GM19452 (cell line): Measurements from ENCODE around the gene SYNM.

Source experiments
- ATAC-seq: cut with Tn5 transposase; IDR thresholded peaks from one replicate; pipeline ENCODE4 v1.9.1; 2021; ENCODE audit not compliant: unreplicated experiment

Gene SYNM

DNA sequence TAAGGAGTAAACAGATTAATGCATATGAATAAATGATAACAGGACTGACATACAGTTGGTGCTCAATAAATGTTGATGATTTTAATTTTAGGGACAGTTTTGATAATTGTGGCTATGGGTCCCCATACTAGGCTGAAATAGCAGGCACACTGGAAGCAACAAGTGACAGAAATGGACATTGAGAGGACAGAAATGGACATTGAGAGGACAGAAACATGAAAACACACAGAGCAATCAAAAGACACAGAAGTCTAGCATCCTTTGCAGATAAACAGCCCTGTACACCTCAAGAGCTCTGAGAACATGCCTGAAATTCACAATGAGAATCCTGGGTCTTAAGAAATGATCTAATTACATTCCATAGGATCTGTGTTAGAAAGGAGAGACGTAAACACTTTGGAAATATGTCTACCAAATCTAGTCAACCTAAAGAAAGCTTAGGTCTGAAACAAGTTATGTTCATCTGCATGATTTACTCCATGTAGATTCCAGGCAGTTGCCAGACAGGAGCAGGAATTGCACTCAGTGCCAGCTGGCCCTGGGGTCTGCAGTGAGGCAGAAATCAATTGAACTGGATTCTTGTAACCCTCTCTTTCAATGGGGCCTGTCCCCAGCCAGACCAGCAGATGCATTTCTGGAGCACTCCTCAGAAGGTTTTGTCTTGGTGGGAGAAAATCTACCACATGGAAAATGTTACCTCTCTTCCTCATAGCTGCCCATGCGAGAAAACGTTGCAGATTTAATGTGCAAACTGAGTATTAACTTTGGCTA lies 60.3 kb downstream of the SYNM start:
- ATAC-seq = no peak

DNA sequence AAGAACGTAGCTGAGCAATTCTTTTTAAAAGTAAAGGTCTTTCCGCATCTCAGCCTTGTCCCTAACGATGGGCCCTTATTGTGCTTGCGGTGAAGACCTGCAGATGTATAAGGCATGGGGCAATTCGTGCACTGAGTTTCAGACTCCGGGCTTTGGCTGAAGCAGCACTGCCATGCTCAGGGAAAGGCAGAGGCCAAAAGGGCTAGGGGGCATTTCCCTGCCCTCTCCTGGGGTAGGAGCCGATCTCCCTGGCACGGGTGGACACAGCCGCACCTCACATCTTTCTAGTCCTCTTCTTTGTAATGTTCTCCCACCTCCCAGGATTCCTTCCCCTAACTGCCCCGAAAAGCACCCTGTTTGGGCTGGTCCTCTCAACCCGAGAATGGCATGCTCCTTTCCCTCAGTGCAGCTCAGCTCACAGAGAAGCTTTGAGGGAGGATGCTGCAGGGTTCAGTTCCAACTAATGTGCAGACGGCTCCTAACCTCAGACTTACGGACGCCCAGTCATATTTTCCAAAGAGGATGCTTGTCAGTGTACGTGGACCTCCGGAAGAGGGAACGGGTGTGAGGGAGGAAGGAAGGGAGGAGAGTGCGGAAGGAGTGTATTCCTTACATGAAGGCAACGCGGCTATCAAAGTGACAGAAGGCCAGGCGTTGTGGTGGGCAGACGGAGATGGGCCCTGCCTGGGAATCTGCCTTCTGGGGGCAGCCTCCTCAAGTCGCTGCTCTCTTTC lies 61.2 kb downstream of the SYNM start:
- no peak for ATAC-seq

DNA sequence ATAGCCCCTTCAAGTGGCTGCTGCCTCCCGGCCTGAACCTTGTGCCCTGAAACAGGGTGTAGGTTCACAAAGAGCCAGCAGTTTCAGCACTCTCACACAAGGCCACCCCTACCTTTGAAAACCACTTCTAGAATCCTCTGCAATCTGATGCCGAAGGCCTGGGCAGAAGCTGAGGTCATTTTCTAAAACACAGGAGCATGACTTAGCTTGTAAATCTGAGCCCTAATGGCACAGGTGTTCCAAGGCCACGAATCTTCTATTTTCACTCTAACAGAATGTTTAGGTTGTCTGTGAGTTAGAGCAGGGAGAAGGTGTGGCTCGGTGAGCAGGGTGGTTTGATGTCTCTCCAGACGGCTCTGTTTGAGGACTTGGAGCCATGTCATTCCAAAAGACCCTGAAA lies 62.3 kb downstream of the SYNM start:
- no peak for ATAC-seq

DNA sequence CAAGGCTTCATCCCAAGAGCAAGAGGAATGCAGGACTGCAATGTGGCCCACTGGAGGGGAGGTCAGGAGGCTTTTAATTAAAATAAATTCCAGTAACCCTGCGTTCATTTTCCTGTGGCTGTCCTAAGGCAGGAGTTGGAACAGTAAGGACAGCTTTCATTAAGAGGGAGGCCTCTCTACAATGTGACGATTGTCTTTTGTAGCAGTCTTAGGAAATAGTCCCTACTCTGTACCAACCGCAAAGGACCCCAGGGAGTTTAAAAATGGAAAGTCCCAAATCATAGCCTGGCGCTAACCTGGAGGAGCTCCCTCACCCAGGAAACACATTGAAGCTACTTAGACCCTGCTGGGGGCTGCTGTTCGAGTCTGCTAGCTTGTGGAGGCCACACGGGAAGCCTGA lies 62.8 kb downstream of the SYNM start:
- no peak for ATAC-seq

DNA sequence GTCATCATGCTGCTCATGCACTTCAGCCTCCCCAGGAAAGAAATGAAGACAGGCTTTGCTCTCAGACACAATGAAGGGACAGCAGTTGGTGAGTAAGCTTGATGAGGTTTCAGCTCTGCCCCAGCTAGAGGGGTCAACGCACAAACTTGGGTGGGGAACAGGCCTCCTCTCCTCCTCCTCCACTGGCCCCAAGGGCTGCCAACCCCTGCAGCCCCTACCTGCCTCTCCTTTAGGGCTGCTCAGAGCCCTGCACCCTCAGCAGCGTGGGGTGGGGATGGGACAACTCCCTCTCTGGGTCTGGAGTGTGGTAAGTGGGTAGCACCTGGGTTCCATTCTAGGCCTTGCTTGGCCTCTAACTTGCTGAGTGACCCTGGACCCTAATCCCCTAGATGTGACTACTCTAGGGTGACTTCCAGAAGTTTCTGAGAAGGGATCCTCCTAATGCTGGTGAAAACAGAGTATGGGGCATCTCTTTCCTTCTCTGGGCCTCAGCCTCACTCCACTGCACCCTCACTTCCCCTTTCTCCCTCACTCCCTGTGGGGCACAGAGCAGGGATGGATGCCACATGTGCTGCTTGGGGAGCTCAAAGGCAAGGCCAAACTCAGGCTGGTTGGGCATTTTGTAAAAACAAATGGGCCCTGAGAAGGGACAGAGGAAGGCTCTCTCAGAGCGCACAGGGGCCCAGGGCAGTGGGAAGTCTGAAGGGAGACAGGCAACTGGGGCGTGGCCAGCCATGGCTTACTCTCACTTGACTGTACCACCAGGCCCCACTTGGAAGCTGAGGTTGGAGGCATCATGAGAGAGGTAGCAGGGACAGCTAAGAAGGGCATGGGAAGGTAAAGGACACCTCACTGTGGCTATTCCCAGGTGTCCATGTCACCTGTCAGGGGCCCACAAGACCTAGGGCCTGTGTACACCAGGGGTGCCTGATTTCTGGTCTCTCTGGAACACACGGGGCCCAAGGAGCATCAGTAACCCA lies 64.0 kb downstream of the SYNM start:
- ATAC-seq = no peak

DNA sequence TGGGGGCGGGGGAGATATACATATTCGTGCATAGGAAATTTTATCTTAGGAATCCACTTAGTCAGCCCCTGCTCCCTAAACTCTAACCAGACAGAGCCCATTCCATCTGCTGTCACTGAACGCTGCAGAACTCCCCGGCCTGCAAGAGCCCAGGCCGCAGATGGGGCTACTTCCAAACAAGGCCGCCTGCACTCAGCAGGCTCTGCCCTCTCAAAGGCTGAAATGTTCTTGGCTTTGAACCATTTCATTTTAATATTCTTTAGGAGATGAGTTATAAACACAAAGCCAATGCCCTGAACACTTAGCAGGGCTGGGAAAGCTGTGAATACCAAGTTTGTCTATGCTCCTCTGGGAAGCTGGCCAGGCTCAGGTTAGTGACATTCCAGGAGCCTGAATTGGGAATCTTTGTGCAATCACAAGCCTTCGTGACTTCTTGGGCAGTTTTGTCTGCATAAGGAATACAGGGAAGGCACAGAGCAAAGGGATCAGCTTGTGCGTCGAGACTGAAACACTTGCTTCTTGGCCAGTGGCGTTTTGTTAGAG lies 65.0 kb downstream of the SYNM start:
- no peak for ATAC-seq

DNA sequence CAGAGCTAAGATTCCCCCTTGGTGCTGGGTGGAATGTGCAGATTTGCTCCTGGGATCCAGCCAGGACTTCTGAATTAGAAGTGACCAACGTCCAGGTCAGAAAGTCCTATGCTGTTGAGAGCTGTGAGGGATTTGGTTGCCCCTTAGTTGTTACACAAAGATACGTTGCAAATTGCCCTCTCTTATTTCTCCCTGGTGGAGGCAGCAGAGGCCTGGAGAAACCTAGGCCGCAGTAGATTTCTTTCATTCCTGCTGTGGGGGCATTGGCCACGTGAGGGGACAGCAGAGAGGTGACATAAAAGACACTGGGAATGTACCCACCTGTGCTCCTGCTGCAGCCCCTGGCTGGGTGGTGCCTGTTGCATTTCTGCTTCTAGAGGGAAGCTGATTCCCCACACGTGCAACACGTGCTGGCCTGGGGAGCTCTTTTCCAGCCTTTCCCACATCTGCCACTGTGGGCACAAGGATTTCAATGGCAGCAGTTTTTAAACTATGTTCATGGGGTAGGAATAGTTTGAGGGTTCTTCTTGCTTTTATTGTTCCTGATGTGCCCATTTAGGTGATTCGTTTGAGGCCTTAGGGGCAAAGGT lies 65.7 kb downstream of the SYNM start:
- no peak for ATAC-seq

DNA sequence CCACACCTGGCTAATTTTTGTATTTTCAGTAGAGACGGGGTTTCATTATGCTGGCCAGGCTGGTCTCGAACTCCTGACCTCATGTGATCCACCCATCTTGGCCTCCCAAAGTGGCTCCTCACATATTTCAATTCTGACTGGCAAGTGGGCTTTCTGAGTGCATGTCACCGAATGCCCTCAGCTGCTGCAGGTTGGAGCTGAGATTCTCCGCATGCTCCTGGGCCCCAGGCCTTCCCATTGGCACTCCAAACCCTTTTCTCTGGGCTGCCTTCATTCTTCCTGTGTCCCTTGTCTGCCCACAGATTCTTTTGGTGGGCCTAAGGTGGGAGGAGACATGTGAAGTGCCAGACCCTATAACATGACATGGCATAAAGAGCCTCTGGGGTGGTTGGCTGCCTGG lies 67.3 kb downstream of the SYNM start:
- no peak for ATAC-seq

DNA sequence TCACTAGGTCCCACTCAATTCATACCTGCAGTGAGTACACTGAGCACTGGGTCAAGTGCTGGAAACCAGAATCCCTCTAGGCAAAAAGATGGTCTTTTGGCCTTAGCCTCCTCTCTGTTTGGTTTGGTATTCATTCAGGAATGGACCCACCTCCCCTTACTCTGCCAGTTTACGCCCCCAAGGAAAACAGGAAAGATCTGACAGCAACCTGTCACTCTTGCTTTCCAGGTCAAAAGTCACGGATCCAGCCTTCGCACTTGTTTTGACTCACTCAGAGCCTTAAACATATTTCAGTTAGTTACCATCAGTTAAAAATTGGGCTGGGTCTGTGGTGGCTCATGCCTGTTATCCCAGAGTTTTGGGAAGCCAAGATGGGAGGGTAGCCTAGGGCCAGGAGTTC lies 68.1 kb downstream of the SYNM start:
- no peak for ATAC-seq

DNA sequence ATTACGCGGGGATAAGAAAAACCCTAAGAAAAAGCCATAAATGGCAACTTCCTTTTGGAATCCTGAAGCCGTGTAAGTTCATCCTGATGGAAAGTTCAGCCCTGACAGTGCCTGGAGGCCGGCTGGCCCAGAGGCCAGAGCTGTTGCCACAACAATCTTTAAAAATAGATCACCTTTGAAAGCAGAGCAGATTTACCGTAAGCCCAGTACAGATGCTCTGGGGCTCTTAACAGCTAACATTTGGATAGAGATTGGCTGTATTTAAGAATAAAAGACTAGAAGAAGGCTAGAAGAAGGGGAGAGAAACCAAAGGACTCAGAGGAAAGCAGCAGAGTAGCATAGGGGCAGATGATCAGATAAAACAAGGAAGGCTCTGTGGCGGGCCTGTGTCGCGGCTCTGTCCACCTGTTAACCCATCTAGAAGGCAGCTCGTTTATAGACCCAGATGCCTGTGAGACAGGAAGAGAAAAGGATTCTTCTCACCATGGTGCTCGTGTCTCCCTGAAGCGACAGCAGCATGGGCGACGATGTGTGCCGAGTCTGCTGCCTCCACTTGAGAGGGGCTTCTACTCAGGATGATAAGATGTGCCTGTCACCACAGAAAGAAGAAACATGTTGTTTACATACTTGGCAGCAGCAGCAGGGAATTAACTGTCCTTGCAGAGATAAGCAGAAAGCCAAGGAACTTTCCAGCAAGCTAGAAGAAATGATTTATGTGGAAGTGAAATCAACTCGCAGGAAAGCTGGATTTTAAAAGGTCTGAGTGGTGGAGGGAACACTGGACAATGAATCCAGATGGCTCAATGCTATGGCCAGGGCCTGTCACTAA lies 69.9 kb downstream of the SYNM start:
- no peak for ATAC-seq

DNA sequence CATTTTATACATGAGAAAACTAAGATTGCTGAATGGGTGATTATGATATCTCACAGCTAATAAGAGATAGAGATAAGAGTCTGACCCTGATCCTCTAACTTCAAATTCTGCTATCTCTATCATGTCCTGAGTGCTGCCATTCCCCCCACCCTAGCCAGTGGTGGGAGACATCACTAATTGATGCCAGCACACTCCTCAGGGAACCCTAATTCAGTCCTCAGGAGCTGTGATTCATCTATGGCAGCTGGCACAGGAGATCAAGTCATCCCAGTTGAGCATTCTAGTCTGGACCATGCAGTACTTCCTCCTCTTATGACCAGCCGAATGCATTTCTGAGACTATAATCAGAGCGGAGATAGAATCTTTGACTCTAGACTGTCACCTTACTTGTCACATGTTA lies 71.9 kb downstream of the SYNM start:
- no peak for ATAC-seq

DNA sequence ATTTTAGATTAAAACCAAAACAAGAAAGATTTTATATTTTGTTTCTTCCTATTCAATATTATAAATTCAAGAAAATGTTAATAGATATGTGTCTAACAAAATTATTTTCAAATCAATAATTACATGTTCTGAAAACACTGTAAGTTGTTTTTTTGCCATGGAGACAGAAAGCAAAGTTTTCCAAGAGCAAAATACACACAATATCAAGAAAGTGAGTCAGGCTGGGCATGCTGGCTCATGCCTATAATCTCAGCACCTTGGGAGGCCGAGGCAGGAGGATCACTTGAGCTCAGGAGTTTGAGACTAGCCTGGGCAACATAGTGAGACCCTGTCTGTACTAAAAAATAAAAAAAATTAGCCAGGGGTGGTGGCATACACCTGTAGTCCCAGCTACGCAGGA lies 72.8 kb downstream of the SYNM start:
- ATAC-seq = no peak

DNA sequence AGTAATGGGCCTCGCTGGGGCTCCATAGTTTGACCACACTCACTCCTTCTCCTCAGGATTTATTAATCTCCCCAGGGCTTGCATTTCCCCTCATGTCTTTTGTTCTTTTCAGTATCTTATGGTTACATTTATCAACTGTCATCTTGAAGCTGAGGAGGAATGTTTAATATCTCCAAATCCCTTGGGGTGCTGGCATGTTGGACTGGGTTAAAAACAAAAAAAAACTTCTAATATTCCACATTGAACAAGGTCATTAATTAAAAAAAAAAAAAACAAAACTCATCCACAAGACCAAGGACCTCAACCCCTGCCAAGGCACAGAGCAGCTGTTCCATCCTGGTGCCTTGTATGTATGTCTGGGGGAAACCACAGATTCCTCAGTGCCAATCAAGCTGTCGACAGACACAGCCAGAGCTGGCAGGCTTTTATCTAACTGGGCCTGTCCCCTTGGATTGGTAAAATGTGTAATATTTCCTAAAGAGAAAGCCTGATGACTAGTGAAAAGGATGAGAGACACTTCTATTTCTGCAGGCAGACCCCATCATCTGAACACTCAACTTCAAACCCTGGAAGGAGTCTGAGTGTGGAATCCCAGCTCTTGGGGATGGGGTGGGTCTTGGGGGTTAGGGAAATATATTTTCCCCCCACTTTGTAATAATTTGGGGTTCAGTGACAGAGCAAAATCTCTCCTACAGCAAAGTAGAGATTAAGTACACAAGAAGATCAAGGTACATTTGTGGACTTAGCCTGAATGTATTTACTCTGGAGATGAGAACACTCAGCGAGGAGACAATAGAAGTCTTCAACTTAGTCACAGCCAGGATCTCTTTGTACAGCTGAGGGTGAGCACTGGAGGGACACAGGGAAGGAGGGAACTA lies 75.4 kb downstream of the SYNM start:
- ATAC-seq = no peak

DNA sequence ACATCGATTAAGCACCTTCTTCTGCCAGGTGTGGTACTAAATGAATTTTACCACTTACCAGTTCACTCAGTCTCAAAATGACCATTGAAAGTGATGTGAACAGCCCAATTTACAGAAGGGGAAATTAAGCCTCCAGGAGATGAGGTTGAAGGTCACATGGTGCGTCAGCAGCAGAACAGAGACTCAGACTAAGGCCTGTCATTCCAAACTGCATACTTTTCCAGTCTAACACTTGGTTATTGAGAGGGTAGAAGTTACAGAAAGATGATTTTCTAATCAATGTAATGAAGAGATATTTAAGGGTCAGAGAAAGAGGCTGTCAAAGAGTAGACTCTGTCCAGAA lies 76.1 kb downstream of the SYNM start:
- ATAC-seq = no peak

DNA sequence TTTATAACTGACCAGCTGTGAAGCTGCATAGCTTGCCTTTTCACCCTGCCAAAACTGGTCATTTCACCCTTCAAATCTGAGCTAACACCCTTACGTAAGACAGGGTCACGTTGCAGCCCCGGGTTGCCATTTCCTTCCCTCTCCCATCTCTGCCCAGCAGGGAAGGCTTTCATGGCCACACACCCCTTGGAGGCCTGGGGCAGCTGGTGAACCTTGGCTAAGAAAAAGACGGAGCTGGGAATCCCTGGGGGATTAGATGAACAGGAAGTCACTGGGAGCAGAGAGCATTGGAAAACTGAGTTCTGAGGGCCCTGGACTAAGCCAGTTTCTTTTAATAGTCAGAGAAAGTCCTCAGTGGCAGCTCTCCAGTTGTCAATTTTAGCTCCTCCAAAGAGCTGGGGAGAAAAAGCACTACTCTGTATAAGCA lies 76.7 kb downstream of the SYNM start:
- no peak for ATAC-seq

DNA sequence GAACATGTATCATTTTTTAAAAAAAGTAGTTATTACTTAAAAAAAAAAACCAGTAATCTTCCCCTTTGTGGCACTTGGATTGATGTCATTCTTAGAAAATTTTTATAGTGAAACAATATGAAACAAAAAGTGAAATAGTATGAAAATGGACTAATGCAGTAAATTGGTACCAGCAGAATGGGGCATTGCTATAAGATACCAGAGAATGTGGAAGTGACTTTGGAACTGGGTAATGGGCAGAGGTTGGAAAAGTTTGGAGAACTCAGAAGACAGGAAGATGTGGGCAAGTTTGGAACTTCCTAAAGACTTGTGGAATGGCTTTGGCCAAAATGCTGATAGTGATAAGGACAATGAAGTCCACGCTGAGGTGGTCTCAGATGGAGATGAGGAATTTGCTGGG lies 77.9 kb downstream of the SYNM start:
- no peak for ATAC-seq
